B cell (primary cell): ENCODE data around the gene PSEN1. TPM values are rescaled to one million over a fixed set of nuclear protein-coding genes. Genes with fewer than 3 reads are reported as not detected.
"Not testable (repeated sequence)": the region's sequence is repeated elsewhere in the genome, so short reads cannot be mapped to it uniquely, and the experiment has no call there.

ENCODE experiments used
- ATAC-seq: fragments of 200-7000 bp; cut with Tn5 transposase; one replicate; pipeline ENCODE4 v1.10.0; 2021; ENCODE audit warnings: low read depth, mild to moderate bottlenecking, moderate number of reproducible peaks, moderate library complexity
- CTCF ChIA-PET: fragments of 350-600 bp; sonication (Branson Sonifier 250); formaldehyde crosslinking; loops from one replicate; lab custom pipeline; 2021; ENCODE audit warnings: antibody characterized with exemption, inconsistent platforms; lab: Charles Lee
- POLR2A ChIA-PET: fragments of 350-600 bp; sonication (Branson Sonifier 250); formaldehyde crosslinking; loops from one replicate; lab custom pipeline; 2021; ENCODE audit warnings: antibody characterized with exemption; lab: Charles Lee
- DNase-seq: peaks from one replicate; pipeline ENCODE4 v3.0.0; 2013
- H2AFZ ChIP-seq: 2 replicates; pipeline ENCODE4 v1.6.1; 2012; ENCODE audit warnings: mild to moderate bottlenecking, low read depth, low read length; ENCODE audit not compliant: insufficient read depth, poor library complexity, severe bottlenecking
- H3K27ac ChIP-seq, 2 donors: 1 replicate in 1 of 2; 2 replicates in 1 of 2; pipeline ENCODE4 v1.5.1; 2012 to 2013; ENCODE audit warnings: low read length in 2 of 2, mild to moderate bottlenecking in 2 of 2, moderate library complexity in 1 of 2
- H3K27me3 ChIP-seq, 4 experiments: fragments of 200-600 bp in 1 of 4; sonication (generic) in 1 of 4; replicated peaks in 1 of 4; 1 replicate in 2 of 4; 2 replicates in 2 of 4; pipeline versions ENCODE4 v1.6.1 to v1.7.0; 2013 to 2016; ENCODE audit warnings: low read length in 3 of 4, mild to moderate bottlenecking in 2 of 4, mixed read lengths in 1 of 4, moderate library complexity in 1 of 4; ENCODE audit not compliant: insufficient read depth in 4 of 4, control insufficient read depth in 3 of 4; ENCODE audit errors: control extremely low read depth in 1 of 4
- H3K36me3 ChIP-seq, 2 experiments: replicated peaks in 1 of 2; 1 replicate in 1 of 2; 2 replicates in 1 of 2; pipeline versions ENCODE4 v1.6.1 to v1.7.1; 2013; ENCODE audit warnings: low read length in 1 of 2; ENCODE audit not compliant: insufficient read depth in 2 of 2, control insufficient read depth in 1 of 2; ENCODE audit errors: control extremely low read depth in 1 of 2, extremely low read depth in 1 of 2
- H3K4me1 ChIP-seq, 2 donors: fragments of 200-600 bp in 1 of 2; sonication (generic) in 1 of 2; 1 replicate in 1 of 2; 2 replicates in 1 of 2; pipeline versions ENCODE4 v1.5.1 to v1.6.1; 2013 to 2017; ENCODE audit warnings: low read length in 2 of 2; ENCODE audit not compliant: control insufficient read depth in 2 of 2, insufficient read depth in 2 of 2
- H3K4me2 ChIP-seq: replicated peaks from 2 replicates; pipeline ENCODE3; 2012; ENCODE audit warnings: mild to moderate bottlenecking, low read depth, low read length; ENCODE audit not compliant: poor library complexity, severe bottlenecking
- H3K4me3 ChIP-seq, 5 experiments: fragments of 200-600 bp in 1 of 5; sonication (generic) in 1 of 5; 1 replicate in 3 of 5; 2 replicates in 2 of 5; pipeline versions ENCODE4 v1.5.1 to v1.7.0; 2011 to 2016; ENCODE audit warnings: low read length in 4 of 5, mild to moderate bottlenecking in 4 of 5, low read depth in 2 of 5, control low read depth in 1 of 5, moderate library complexity in 1 of 5; ENCODE audit not compliant: insufficient read depth in 1 of 5; ENCODE audit errors: control extremely low read depth in 1 of 5, extremely low read depth in 1 of 5
- H3K79me2 ChIP-seq: fragments of 200-600 bp; sonication (generic); one replicate; pipeline ENCODE4 v1.6.0; 2016; ENCODE audit warnings: low read length; ENCODE audit not compliant: control insufficient read depth, insufficient read depth
- H3K9ac ChIP-seq: fragments of 200-600 bp; sonication (generic); 2 replicates; pipeline ENCODE4 v1.6.1; 2017; ENCODE audit warnings: mild to moderate bottlenecking, low read length, moderate library complexity
- H3K9me3 ChIP-seq, 3 donors: one replicate each; pipeline versions ENCODE4 v1.6.1 to v1.7.1; 2013; ENCODE audit warnings: low read length in 2 of 3; ENCODE audit not compliant: control insufficient read depth in 2 of 3, insufficient read depth in 1 of 3; ENCODE audit errors: control extremely low read depth in 1 of 3
- H4K20me1 ChIP-seq: 2 replicates; pipeline ENCODE4 v1.6.0; 2012; ENCODE audit warnings: mild to moderate bottlenecking, low read length; ENCODE audit not compliant: insufficient read depth, control insufficient read depth, poor library complexity, severe bottlenecking
- H3K27ac Mint-ChIP-seq: one replicate; pipeline ENCODE4 v1.8.0; 2021; ENCODE audit warnings: mixed read lengths
- H3K27me3 Mint-ChIP-seq: one replicate; pipeline ENCODE4 v1.8.0; 2021; ENCODE audit warnings: mixed read lengths
- H3K4me1 Mint-ChIP-seq: one replicate; pipeline ENCODE4 v1.8.0; 2021; ENCODE audit warnings: mixed read lengths
- H3K4me3 Mint-ChIP-seq: one replicate; pipeline ENCODE4 v1.8.0; 2021; ENCODE audit warnings: mixed read lengths
- H3K9me3 Mint-ChIP-seq: one replicate; pipeline ENCODE4 v1.8.0; 2022; ENCODE audit warnings: mixed read lengths; ENCODE audit not compliant: insufficient read depth
- EZH2 ChIP-seq: IDR thresholded peaks from 2 replicates; pipeline ENCODE4 v1.6.1; 2012; ENCODE audit warnings: borderline replicate concordance, low read depth, mild to moderate bottlenecking, moderate library complexity, low read length; ENCODE audit not compliant: insufficient read depth, poor library complexity, severe bottlenecking
- WGBS: methylation state at CpG from one replicate; pipeline ENCODE4 v1.1.5; 2013; ENCODE audit warnings: missing lambda C conversion rate; ENCODE audit not compliant: insufficient coverage; 5-methylcytosine and 5-hydroxymethylcytosine counted together
- intact Hi-C: fragments of 100-400 bp; cut with micrococcal nuclease; formaldehyde crosslinking; loops from one replicate; pipeline ENCODE4 v1.10.0; 2022
- polyA plus RNA-seq: library from polyadenylated mRNA; depleted of rRNA; stranded (reverse); fragments of >200 nt; gene quantifications from 2 replicates; pipeline ENCODE4 v1.2.3, GENCODE V29; 2012
- total RNA-seq, 2 donors: library from RNA; stranded (reverse); fragments of 120-200 nt in 1 of 2; gene quantifications; 1 replicate in 1 of 2; 2 replicates in 1 of 2; pipeline versions ENCODE4 v1.2.3 to v1.2.4, GENCODE V29; 2013 to 2022
- TF ChIP-seq, protein P1 (sequence below): fragments of 200-600 bp; IDR thresholded peaks from one replicate; pipeline ENCODE4 v1.8.0; 2022; ENCODE audit warnings: antibody characterized with exemption, mild to moderate bottlenecking

Gene PSEN1
- total and polyA plus RNA-seq, 2 donors (not counting 1 experiment from before 2014, with no cell fraction given) = 10.2 to 75.9 TPM

- Histone ChIP-seq H3K4me2 (no peak overlapping the region), H3K27ac (no peak overlapping the region), H3K9ac (no peak overlapping the region), H4K20me1 (no peaks in the 10 kb centered on the region), H3K9me3 (no peaks in the 10 kb centered on the region), H3K27me3 (no peaks in the 10 kb centered on the region), H3K4me3 (no peak overlapping the region), H2AFZ (no peak overlapping the region), H3K4me1 (no peaks in the 10 kb centered on the region), H3K79me2 (peaks cover 11% of the 10 kb centered on the region), H3K36me3 (peaks cover 6 to 55% of the 10 kb centered on the region in 2 experiments)
- POLR2A ChIA-PET = no interaction called here
- DNase-seq = no peak
- H3K27me3 Mint-ChIP-seq = no peaks in the 10 kb centered on the region
- no peaks in the 10 kb centered on the region for H3K4me1 Mint-ChIP-seq
- no peak overlapping the region for H3K27ac Mint-ChIP-seq
- no peak for ATAC-seq
- TF ChIP-seq, protein P1, sequence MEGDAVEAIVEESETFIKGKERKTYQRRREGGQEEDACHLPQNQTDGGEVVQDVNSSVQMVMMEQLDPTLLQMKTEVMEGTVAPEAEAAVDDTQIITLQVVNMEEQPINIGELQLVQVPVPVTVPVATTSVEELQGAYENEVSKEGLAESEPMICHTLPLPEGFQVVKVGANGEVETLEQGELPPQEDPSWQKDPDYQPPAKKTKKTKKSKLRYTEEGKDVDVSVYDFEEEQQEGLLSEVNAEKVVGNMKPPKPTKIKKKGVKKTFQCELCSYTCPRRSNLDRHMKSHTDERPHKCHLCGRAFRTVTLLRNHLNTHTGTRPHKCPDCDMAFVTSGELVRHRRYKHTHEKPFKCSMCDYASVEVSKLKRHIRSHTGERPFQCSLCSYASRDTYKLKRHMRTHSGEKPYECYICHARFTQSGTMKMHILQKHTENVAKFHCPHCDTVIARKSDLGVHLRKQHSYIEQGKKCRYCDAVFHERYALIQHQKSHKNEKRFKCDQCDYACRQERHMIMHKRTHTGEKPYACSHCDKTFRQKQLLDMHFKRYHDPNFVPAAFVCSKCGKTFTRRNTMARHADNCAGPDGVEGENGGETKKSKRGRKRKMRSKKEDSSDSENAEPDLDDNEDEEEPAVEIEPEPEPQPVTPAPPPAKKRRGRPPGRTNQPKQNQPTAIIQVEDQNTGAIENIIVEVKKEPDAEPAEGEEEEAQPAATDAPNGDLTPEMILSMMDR = no peak
- TF ChIP-seq EZH2 = no peak
- intact Hi-C loops = no loop called here
- CTCF ChIA-PET = no interaction called here
- H3K4me3 Mint-ChIP-seq = no peak overlapping the region
- no peaks in the 10 kb centered on the region for H3K9me3 Mint-ChIP-seq
These were observed 44.1 kb downstream of the PSEN1 start for GRCh38 chr14:73180385-73180805.

DNA sequence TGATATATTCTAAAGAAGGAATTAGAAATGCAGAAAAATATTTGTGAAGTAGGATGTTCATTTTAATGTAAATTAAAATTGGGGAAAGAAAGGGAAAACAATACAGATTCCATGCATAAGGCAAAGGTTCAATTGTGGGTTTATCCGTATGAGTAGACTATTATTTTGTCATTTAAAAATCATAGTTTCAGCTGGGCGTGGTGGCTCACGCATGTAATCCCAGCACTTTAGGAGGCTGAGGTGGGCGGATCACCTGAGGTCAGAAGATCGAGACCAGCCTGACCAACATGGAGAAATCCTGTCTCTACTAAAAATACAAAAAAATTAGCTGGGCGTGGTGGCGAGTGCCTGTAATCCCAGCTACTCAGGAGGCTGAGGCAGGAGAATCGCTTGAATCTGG lies 44.7 kb downstream of the PSEN1 start:
- H3K4me2 ChIP-seq = not testable (repeated sequence)

More for the DNA sequence above, 44.7 kb downstream of the PSEN1 start:
- H3K9ac ChIP-seq, H4K20me1 ChIP-seq, H3K27me3 Mint-ChIP-seq, ATAC-seq, H3K9me3 Mint-ChIP-seq, H3K4me3 ChIP-seq, H3K27ac Mint-ChIP-seq, H3K27ac ChIP-seq, H3K4me3 Mint-ChIP-seq, H3K4me1 Mint-ChIP-seq, DNase-seq, H3K4me1 ChIP-seq, H2AFZ ChIP-seq, POLR2A ChIA-PET, H3K9me3 ChIP-seq, intact Hi-C loops, H3K27me3 ChIP-seq, CTCF ChIA-PET: not testable (repeated sequence)
- 96% methylated on average over 4 of the region's 8 CpGs for WGBS
- H3K36me3 ChIP-seq = peaks cover 6 to 52% of the 10 kb centered on the region in 2 experiments
- peaks cover 11% of the 10 kb centered on the region for H3K79me2 ChIP-seq
